ENCODE measurements around the gene LMNTD2. TPM values are rescaled to one million over a fixed set of nuclear protein-coding genes. Genes with fewer than 3 reads are reported as not detected.

The LMNTD2 gene
- total RNA-seq, 2 donors from 2014 or later, result 8.7 to 19.2 TPM

DNA sequence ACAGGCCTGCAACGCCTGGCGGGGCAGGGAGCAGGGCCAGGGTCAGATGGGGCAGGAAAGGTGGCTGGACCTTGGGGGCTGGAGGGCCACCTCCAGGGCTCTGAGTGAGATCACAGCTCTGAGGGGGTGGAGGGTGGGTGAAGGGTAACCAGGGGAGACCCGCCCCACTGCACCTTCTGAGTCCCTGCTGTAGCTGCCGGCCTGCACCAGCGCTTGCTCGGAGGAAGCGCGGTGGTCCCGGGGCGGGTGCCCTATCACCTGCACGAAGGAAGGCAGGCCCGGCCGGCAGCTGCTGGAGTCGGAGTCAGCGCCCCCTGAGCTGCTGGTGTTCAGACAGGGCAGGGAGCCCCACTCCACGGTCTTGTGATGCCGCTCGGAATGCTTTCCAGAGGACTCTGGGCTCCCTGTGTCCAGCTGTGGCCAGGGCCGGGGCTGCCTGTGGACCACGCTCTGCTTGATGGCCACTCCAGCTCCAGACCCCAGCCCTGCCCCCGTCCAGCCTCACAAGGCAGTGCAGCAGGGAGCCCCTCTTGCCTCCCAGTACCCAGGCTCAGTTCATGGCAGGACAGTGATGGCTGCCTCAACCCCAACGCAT, 3.8 kb downstream of the LMNTD2 start:
- Histone ChIP-seq H3K27ac (no peak overlapping the region), H3K4me3 (no peak overlapping the region), H3K9me3 (no peaks in the 10 kb centered on the region), H3K4me1 (replicated peaks) (peaks cover 12% of the 10 kb centered on the region), H3K27me3 (replicated peaks; ENCODE audit: insufficient read depth) (no peaks in the 10 kb centered on the region), H3K36me3 (no peaks in the 10 kb centered on the region)
- intact Hi-C loops (cut with DNase I), result loop anchor here (2.0 kb wide), 1 partner anchor 166 kb away; no protein-coding TSS in a partner anchor
- WGBS, result 87% methylated on average over 22 of the region's 22 CpGs
- DNase-seq (ENCODE audit: low spot score), result no peak
- TF ChIP-seq, protein P1, sequence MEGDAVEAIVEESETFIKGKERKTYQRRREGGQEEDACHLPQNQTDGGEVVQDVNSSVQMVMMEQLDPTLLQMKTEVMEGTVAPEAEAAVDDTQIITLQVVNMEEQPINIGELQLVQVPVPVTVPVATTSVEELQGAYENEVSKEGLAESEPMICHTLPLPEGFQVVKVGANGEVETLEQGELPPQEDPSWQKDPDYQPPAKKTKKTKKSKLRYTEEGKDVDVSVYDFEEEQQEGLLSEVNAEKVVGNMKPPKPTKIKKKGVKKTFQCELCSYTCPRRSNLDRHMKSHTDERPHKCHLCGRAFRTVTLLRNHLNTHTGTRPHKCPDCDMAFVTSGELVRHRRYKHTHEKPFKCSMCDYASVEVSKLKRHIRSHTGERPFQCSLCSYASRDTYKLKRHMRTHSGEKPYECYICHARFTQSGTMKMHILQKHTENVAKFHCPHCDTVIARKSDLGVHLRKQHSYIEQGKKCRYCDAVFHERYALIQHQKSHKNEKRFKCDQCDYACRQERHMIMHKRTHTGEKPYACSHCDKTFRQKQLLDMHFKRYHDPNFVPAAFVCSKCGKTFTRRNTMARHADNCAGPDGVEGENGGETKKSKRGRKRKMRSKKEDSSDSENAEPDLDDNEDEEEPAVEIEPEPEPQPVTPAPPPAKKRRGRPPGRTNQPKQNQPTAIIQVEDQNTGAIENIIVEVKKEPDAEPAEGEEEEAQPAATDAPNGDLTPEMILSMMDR (IDR thresholded peaks at IDR 0.05), result no peak
- TF ChIP-seq POLR2AphosphoS5 (IDR thresholded peaks at IDR 0.05) (no peak), POLR2A (IDR thresholded peaks at IDR 0.05) (no peak)

DNA sequence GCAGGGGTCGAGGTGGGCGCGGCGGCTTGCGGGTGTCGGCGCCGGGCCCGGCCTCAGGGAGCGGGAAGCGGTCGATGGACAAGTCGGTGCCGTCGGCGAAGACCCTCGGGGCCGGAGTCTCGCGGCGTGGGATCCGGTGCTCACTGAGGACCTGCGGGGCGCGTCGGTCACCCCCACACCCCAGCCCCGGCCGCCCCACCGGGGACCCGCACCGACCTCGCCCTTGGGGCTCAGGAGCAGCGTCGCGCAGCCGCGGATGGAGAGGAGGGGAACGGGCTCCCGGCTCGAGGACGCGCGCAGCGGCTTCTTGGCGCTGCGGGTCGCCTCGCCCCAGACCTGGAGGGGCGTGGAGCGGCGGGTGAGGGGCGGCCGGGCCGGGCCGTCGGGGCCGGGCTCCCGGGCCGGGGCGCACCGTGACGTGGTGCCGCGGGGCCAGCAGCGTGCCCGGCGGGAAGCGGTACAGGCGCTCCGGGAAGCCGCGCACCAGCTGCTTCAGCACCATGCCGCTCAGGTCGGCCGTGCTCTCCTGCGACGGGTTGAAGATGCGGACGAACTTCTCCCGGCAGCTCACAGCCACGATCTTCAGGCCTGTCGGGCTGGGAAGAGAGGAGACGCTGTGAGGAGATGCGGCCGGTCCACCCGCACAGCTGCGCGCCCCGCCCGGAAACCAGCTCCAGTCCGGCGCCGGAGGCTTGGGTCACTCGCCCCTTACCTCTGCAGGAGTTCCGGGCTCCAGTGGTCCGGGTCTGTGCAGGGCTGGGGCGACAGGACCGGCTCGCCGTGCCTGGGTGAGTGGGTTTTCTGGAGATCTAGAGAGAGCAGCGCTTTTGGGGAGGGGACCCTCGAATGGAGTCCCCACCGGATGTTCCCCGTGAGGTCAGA, 4.5 kb downstream of the LMNTD2 start:
- no peaks in the 10 kb centered on the region for H3K36me3 ChIP-seq
- WGBS, result 12% methylated on average over 83 of the region's 104 CpGs
- no peak for DNase-seq (ENCODE audit: low spot score)
- H3K4me3 ChIP-seq, result peak overlapping the region; percentile 28 to 45
- H3K4me1 ChIP-seq (replicated peaks), result peaks cover 12% of the 10 kb centered on the region
- peak overlapping the region in 1 of 2 donors; percentile 11 for H3K27ac ChIP-seq
- intact Hi-C loops (cut with DNase I), result loop anchor here (2.0 kb wide), 1 partner anchor 167 kb away; no protein-coding TSS in a partner anchor
- H3K9me3 ChIP-seq, result no peaks in the 10 kb centered on the region
- H3K27me3 ChIP-seq (replicated peaks; ENCODE audit: insufficient read depth), result no peaks in the 10 kb centered on the region
- no peak for TF ChIP-seq POLR2A (IDR thresholded peaks at IDR 0.05)
- TF ChIP-seq, protein P1 (IDR thresholded peaks at IDR 0.05), result no peak
- TF ChIP-seq POLR2AphosphoS5 (IDR thresholded peaks at IDR 0.05), result no peak

DNA sequence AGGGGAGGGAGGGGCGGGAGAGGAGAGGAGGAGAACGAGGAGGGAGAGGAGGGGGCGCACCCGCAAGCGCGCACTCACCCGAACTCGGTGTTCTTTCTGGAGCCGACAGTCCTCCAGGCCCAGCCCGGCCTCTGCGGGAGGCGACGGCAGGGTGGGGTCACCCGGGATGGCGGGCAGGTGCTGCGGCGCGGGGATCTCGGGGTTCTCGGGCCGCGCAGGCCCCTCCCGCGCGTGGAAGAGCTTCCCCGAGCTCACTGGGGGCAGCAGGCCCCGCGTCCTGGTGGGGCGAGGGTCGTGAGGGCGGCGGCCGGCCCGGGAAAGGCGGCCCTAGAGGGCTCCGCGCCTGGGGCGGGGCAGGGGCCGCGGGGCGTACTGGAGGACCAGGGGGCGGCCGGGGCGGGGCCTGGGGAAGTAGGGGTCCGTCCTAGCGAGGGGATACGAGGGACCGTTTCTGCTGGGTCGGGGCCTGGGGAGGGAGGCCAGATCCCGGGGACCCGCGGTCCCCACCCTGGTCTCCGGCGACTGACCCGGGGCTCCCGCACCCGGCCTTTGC, 5.2 kb downstream of the LMNTD2 start:
- Histone ChIP-seq H3K27me3 (replicated peaks; ENCODE audit: insufficient read depth) (no peaks in the 10 kb centered on the region), H3K9me3 (no peaks in the 10 kb centered on the region), H3K36me3 (no peaks in the 10 kb centered on the region), H3K4me3 (peak overlapping the region; percentile 28 to 45), H3K27ac (peak overlapping the region in 1 of 2 donors; percentile 11), H3K4me1 (replicated peaks) (peaks cover 12% of the 10 kb centered on the region)
- DNase-seq (ENCODE audit: low spot score), result no peak
- TF ChIP-seq POLR2A (IDR thresholded peaks at IDR 0.05) (peak; percentile 23), POLR2AphosphoS5 (IDR thresholded peaks at IDR 0.05) (no peak)
- TF ChIP-seq, protein P1 (IDR thresholded peaks at IDR 0.05), result peak in 1 of 4 experiments; percentile 9
- intact Hi-C loops (cut with DNase I), result no loop called here
- WGBS, result 1% methylated on average over 47 of the region's 57 CpGs

DNA sequence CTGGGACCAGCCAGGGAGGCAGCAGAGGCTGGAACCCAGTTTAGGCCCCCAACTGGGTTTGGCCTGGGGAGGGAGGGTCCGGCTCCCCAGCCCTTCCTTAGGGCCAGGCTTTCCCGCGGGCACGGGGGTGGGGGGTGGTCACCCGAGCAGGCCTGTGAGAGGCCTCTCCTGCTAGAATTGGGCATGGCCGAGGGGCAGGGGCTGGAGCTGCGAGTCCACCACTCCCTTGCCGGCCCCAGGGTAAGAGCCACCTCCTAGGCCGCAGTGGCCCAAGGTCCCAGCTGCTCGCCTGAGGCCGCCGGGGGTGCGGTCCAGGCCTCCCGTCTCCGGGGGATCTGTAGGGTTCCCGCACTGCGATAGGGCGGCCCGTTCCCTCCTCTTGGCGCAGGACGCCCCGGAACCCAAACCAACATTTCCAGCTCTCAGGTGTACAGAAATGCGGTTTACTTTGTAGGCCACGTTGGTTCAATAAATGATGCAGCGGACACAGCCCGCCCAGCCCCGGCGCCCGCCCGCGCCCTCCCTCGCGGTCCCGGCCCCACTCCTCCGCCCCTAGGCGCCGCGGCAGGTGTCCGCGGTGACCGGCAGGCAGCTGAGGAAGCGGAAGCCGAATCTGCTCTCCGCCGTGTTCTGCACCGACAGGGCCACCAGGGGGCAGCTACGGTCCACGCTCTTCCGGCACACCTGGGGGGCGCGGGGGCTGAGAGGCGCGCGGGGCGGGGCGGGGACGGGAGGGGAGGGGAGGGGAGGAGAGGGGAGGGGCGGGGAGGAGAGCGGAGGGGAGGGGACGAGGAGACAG, 5.9 kb downstream of the LMNTD2 start:
- peak; percentile 73 for DNase-seq (ENCODE audit: low spot score)
- Histone ChIP-seq H3K4me3 (peak overlapping the region; percentile 28 to 45), H3K27me3 (replicated peaks; ENCODE audit: insufficient read depth) (no peaks in the 10 kb centered on the region), H3K4me1 (replicated peaks) (peaks cover 12% of the 10 kb centered on the region), H3K36me3 (no peaks in the 10 kb centered on the region), H3K27ac (peak overlapping the region in 1 of 2 donors; percentile 30), H3K9me3 (no peaks in the 10 kb centered on the region)
- 9% methylated on average over 41 of the region's 60 CpGs for WGBS
- intact Hi-C loops (cut with DNase I), result no loop called here
- TF ChIP-seq, protein P1 (IDR thresholded peaks at IDR 0.05), result peak; percentile 38 to 80 (median 74)
- peak; percentile 44 for TF ChIP-seq POLR2AphosphoS5 (IDR thresholded peaks at IDR 0.05)
- no peak for TF ChIP-seq POLR2A (IDR thresholded peaks at IDR 0.05)
